Activated effector memory CD4-positive, alpha-beta T cell treated with Interleukin-2 at 50 U/mL for 16 hours (primary cell): ENCODE results near the gene ELL2.
"Not testable (repeated sequence)": the region's sequence is repeated elsewhere in the genome, so short reads cannot be mapped to it uniquely, and the experiment has no call there.

Source experiments
- DNase-seq: peaks from one replicate; pipeline ENCODE4 v3.0.0-alpha.2; 2020

ELL2 gene

DNA sequence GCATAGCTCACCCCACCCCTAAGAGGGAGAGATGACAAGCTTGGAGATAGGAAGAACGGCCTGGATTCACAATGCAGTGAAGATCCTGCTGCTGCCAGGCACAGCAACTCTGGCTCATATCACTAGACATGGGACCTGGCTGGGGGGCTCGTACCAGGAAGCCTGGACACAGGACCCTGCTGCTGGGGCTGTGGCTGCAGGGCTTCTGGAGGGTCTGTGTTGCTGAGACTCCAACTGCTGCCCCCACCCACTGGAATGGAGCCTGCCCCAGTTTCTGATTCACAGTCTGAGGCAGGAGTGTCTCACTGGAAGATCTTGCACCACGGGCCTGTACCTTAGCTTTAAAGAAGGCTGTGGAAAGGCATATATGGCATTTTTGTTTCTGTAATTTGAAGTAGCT lies 108.2 kb downstream of the ELL2 start:
- DNase-seq: no peak

GRCh38 chr5:95852567-95852966 lies 109.1 kb downstream of the ELL2 start:
- no peak for DNase-seq

- not testable (repeated sequence) for DNase-seq
Measured at GRCh38 chr5:95851141-95851540, 110.5 kb downstream of the ELL2 start.

DNA sequence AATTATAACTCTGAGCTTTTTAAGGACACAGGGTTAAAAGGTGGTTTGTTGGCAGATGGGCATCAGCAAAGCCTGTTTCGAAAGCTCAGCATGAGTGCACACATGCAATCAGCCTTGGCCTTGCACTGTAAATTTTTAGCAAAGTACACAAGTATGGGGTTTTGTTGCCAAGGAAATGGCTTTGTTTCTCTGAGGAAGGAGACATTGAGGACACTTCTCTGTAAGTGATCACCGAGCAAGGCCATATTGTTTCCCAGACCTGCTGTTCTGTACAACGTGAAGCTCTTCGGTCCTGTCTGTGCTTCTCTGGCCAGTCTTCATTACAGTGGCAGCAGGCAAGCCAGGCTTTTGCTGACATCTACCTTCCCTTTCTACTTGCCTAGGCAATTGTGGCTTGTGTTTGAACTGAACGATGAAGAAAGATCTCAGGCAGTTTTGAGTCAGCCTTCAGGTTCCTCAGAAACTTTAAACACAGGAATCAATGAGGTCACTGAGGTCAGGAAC lies 111.2 kb downstream of the ELL2 start:
- DNase-seq: no peak

DNA sequence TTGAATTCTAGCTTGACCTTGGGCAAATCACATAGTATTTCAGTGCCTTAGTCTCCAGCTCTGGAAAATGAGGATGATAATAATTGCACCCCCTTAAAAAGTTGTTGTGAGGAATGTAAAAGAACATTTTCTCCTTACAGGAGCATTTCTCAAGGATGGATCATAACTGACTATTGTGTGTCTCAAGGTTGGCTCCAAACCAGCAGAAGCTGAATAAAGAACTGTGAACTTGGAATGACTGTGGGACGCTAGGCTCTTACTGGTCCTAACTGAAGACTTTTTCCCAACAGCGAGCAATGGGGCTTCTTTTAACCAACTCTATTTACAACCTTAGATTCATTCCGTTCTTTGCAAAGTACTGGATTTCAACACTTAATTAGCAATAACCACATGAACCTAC lies 113.0 kb downstream of the ELL2 start:
- no peak for DNase-seq

DNA sequence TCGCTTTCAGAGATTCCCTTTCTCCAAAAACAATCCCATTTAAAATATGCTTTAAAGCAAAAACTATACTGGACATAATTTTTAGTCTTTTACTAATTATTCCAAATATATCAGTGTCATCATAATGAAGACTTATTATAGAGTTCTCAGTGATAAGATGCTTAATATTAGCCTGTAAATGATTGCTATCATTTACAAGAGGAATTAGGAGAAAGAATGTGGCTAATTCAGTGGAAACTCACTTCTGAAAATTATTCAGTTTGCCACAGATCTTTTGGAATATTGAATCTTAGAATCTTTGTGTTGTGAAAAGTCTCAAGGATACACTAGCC lies 114.4 kb downstream of the ELL2 start:
- no peak for DNase-seq

DNA sequence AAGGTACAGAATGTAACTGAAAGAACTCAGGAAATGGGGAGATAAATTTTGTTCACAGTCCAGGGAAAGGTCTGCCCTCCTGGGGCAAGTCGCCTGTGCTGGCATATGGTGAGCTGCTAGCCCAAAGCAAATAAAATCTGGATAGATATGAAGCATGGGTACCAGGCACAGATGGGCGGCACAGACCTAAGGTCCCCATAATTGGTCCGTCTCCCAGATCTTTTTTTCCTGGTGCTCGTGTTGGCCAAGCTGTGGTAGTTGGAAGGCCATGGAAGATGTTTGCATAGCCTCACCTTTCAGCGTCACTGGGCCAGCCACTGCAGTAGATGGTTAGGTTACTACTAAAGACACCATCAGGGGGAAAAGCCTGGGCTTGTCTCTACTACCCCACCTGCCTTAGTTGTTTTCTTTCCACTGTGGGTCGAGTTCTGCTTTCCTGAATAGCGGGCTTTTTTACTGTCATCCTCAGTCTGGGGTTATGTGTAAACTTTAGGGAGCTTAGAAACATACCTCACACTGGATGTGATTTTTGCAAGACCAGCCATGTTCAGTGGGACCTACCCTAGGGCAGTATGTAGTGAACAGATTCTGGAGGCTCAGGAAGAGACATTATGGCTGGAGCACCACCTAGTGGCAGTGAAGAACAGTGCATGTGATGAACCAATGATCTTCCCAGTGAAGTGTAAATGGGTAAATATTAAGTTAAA lies 114.9 kb downstream of the ELL2 start:
- DNase-seq: peak; percentile 50

- no peak for DNase-seq
Measured at GRCh38 chr5:95845391-95845790, 116.3 kb downstream of the ELL2 start.

DNA sequence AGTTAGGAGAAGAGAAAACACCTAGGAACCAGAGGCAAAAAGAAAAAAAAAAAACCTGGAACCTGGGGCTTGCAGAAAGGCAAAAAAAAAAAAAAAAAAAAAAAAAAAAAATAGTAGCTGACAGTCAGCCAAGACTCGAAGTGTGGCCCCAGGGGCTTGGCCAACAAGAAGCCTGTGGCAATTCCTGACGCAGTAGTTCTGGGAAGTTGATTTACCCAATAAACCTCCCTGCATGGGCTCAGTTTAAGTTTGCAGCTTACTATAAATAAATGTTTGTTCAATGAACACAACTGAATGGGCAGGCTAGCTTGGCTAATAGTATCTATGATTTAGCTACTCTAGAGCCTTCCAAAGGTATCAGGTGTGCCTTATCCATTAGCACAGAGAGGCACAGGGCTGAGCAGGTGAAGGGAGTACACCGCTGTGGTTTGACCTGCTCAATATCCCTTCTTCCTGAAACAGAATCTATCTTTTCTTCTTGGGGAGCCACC lies 117.9 kb downstream of the ELL2 start:
- DNase-seq: no peak

GRCh38 chr5:95842854-95843544 lies 118.7 kb downstream of the ELL2 start:
- peak; percentile 47 for DNase-seq

- no peak for DNase-seq
Measured at GRCh38 chr5:95841914-95842812, 119.5 kb downstream of the ELL2 start.

GRCh38 chr5:95840956-95841705 lies 120.5 kb downstream of the ELL2 start:
- no peak for DNase-seq

GRCh38 chr5:95839658-95840057 lies 122.0 kb downstream of the ELL2 start:
- DNase-seq: no peak

DNA sequence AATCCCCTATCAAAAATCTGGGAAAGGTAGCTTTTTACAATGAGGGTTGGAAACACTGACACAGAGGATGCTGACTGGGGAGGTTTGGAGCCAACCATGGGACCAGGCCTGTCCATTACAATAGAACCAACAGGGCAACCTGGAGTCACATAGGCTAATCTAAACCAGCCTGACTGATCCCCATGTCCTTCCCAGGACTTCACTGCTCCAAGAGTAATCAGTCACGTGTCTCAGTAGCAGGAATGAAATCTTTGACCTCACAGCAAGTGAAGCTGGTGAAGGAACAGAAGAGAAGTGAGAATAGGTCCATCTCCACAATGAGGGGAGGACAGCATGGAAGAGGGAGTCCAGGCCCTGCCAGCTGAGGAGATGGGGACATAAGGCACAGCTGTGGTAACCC lies 123.1 kb downstream of the ELL2 start:
- DNase-seq: no peak

- DNase-seq: no peak
Measured at GRCh38 chr5:95838001-95838520, 123.6 kb downstream of the ELL2 start.

- DNase-seq: no peak
Measured at GRCh38 chr5:95837492-95837891, 124.2 kb downstream of the ELL2 start.

GRCh38 chr5:95836971-95837370 lies 124.7 kb downstream of the ELL2 start:
- not testable (repeated sequence) for DNase-seq

GRCh38 chr5:95836544-95836943 lies 125.1 kb downstream of the ELL2 start:
- no peak for DNase-seq

GRCh38 chr5:95835682-95836385 lies 125.8 kb downstream of the ELL2 start:
- DNase-seq: peak; percentile 23
